Testis (tissue), 2 donors: ENCODE measurements around the gene ELAPOR1.

Experiments
- CTCF ChIP-seq, 3 experiments: fragments of 450-650 bp in 2 of 3; fragments of 200-600 bp in 1 of 3; sonication (generic) in 1 of 3; IDR thresholded peaks; one replicate each; pipeline ENCODE4 v1.5.1; 2016 to 2019; ENCODE audit warnings: antibody characterized with exemption in 3 of 3, mild to moderate bottlenecking in 2 of 3, moderate library complexity in 1 of 3
- POLR2A ChIP-seq: fragments of 450-650 bp; IDR thresholded peaks from one replicate; pipeline ENCODE4 v1.6.1; 2017; ENCODE audit warnings: antibody characterized with exemption, mild to moderate bottlenecking, moderate library complexity

DNA sequence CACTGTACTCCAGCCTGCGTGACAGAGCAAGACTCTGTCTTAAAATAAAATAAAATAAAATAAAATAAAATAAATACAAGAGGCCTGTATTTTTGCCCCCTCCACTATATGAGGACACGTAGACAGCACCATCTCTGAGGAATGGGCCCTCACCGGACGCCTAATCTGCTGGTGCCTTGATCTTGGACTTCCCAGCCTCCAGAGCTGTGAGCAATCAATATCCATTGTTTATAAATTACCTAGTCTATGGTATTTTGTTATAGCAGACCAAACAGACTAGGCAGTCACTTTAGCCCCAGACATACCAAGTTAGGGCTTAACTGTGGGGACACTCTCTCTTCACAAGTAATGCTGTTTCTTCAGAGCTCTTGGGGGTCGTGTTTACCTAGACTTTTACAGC, 6.4 kb downstream of the ELAPOR1 start:
- TF ChIP-seq POLR2A (no peak), CTCF (IDR thresholded peaks at IDR 0.05) (no peak)
